Thyroid gland (tissue), 4 donors: ENCODE measurements around the gene AHRR. TPM values are rescaled to one million over a fixed set of nuclear protein-coding genes. Genes with fewer than 3 reads are reported as not detected.

Source experiments
- DNase-seq, 2 donors: peaks; one replicate each; pipeline ENCODE4 v3.0.0-alpha.2; 2019
- H3K27ac ChIP-seq, 3 donors: fragments of 200-600 bp; sonication (generic); 1 replicate in 2 of 3; 2 replicates in 1 of 3; pipeline ENCODE4 v1.5.1; 2016 to 2019; ENCODE audit warnings: mild to moderate bottlenecking in 1 of 3, moderate library complexity in 1 of 3
- H3K27me3 ChIP-seq: fragments of 200-600 bp; sonication (generic); one replicate; pipeline ENCODE4 v1.5.1; 2019
- H3K36me3 ChIP-seq, 2 donors: fragments of 200-600 bp; sonication (generic); one replicate each; pipeline ENCODE4 v1.5.1; 2016 to 2019
- H3K4me1 ChIP-seq, 2 donors: fragments of 200-600 bp; sonication (generic); one replicate each; pipeline ENCODE4 v1.5.1; 2017 to 2019
- H3K4me3 ChIP-seq, 3 donors: fragments of 200-600 bp; sonication (generic); replicated peaks in 1 of 3; 1 replicate in 2 of 3; 2 replicates in 1 of 3; pipeline ENCODE4 v1.5.1; 2016; ENCODE audit warnings: mild to moderate bottlenecking in 1 of 3
- H3K9me3 ChIP-seq: fragments of 200-600 bp; sonication (generic); one replicate; pipeline ENCODE4 v1.5.1; 2017
- POLR2A ChIP-seq, 2 donors: fragments of 450-650 bp; IDR thresholded peaks; one replicate each; pipeline ENCODE4 v1.6.1; 2017; ENCODE audit warnings: antibody characterized with exemption in 2 of 2, mild to moderate bottlenecking in 2 of 2, moderate library complexity in 1 of 2
- WGBS, 2 donors: methylation state at CpG; one replicate each; pipeline ENCODE4 v1.1.5; 2017; 5-methylcytosine and 5-hydroxymethylcytosine counted together
- intact Hi-C: fragments of 100-400 bp; cut with DNase I; formaldehyde crosslinking; loops from one replicate; pipeline ENCODE4 v1.15.1; 2023
- total RNA-seq, 4 donors: library from RNA; depleted of rRNA; stranded (reverse); fragments of >200 nt; gene quantifications; one replicate each; pipeline ENCODE4 v1.2.3, GENCODE V29; 2016
- TF ChIP-seq, protein P1 (sequence below), 6 experiments: fragments of 200-600 bp in 3 of 6; fragments of 450-650 bp in 3 of 6; sonication (generic) in 3 of 6; IDR thresholded peaks; one replicate each; pipeline ENCODE4 v1.5.1; 2016 to 2019; ENCODE audit warnings: antibody characterized with exemption in 6 of 6, mild to moderate bottlenecking in 2 of 6, inconsistent platforms in 1 of 6, moderate library complexity in 1 of 6

The AHRR gene
- total RNA-seq, 4 donors from 2014 or later: 0.88 to 2.1 (median 1.3) TPM

DNA sequence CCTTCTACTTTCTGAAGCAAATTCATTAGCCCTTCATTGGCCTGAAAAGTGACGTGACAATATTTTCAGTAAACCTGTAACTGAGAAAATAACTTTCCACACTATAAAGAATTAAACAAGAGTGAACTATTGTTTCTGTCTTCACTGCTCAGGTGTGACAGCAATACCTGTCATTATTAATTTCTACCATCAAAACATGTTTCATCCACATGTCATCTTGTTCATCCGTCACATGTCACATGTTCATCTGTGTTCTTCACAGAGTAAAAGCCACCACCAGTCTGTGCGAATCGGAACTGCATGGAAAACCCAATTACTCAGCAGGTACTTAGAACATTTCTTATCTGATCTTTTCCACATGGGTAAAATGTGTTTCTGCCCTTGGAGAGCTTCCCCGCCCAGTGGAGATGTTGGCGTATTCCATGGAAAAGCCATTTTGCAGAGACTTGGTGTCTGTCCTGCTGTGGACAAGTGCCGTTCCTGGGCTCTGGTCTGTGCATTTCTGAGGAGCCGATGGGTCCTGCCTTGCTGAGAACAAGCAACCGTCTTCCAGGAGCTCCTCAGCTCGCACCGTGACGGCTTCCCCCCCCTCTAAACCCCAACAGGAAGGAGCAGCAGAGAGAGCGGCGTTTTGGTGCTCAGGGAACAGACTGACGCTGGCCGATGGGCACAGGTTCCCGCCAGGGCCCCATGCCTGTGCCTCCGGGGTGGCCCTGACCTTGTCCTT is 110.8 kb downstream of the AHRR start:
- Histone ChIP-seq H3K9me3 (no peaks in the 10 kb centered on the region), H3K4me1 (no peaks in the 10 kb centered on the region), H3K36me3 (no peaks in the 10 kb centered on the region), H3K4me3 (no peak overlapping the region), H3K27ac (no peak overlapping the region), H3K27me3 (no peaks in the 10 kb centered on the region)
- TF ChIP-seq POLR2A (IDR thresholded peaks at IDR 0.05): no peak
- TF ChIP-seq, protein P1, sequence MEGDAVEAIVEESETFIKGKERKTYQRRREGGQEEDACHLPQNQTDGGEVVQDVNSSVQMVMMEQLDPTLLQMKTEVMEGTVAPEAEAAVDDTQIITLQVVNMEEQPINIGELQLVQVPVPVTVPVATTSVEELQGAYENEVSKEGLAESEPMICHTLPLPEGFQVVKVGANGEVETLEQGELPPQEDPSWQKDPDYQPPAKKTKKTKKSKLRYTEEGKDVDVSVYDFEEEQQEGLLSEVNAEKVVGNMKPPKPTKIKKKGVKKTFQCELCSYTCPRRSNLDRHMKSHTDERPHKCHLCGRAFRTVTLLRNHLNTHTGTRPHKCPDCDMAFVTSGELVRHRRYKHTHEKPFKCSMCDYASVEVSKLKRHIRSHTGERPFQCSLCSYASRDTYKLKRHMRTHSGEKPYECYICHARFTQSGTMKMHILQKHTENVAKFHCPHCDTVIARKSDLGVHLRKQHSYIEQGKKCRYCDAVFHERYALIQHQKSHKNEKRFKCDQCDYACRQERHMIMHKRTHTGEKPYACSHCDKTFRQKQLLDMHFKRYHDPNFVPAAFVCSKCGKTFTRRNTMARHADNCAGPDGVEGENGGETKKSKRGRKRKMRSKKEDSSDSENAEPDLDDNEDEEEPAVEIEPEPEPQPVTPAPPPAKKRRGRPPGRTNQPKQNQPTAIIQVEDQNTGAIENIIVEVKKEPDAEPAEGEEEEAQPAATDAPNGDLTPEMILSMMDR (IDR thresholded peaks at IDR 0.05): no peak
- no peak for DNase-seq
- intact Hi-C loops: no loop called here
- 72 to 79% methylated on average over 17 of the region's 18 CpGs for WGBS, 2 donors

DNA sequence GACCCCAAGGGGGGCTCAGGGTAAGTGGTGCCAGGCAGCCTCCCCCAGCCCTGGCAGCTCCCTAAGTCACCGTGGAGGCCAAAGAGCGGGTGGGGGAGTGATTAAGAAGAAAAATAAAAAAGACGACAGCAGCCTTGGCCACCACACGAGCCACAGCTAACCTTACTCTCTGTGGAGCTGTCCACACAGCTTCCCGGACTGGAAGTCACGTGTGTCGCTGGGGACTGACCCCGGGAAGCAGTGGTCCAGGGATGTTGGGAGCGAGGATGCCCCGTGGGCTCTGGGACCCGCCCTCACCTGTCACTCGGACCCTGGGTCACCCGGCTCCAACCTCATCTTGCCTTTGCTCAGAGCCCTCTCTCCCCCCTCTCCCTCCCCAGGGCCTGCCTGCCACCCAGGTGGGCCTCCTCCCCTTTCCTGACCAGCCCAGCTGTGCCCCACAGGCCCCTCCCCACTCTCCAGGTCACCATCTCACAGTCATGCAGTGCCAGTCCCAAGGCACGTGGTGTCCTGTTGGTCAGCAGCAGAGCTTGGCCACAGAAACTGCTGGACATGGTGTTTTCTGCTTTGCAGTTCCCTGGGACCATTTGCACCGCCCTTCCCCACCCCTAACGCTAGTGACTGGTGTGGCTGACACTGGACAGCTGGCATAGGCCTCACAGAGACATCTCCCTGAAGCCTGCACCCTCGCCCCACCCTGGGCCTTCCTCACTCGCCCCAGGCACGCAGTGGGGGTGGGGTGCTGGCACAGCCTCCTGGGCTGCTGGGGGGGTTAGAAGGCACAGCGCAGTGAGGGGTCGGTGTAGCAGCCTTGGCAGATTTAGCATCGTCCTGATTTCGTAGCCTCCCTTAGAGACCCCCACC is 111.6 kb downstream of the AHRR start:
- TF ChIP-seq POLR2A (IDR thresholded peaks at IDR 0.05): no peak
- TF ChIP-seq, protein P1 (IDR thresholded peaks at IDR 0.05): no peak
- DNase-seq: no peak
- H3K4me3 ChIP-seq: no peak overlapping the region
- no peaks in the 10 kb centered on the region for H3K9me3 ChIP-seq
- no peaks in the 10 kb centered on the region for H3K4me1 ChIP-seq
- intact Hi-C loops: no loop called here
- WGBS, 2 donors: 79 to 80% methylated on average over 18 to 22 of the region's 23 CpGs
- no peaks in the 10 kb centered on the region for H3K27me3 ChIP-seq
- H3K36me3 ChIP-seq: no peaks in the 10 kb centered on the region
- no peak overlapping the region for H3K27ac ChIP-seq

DNA sequence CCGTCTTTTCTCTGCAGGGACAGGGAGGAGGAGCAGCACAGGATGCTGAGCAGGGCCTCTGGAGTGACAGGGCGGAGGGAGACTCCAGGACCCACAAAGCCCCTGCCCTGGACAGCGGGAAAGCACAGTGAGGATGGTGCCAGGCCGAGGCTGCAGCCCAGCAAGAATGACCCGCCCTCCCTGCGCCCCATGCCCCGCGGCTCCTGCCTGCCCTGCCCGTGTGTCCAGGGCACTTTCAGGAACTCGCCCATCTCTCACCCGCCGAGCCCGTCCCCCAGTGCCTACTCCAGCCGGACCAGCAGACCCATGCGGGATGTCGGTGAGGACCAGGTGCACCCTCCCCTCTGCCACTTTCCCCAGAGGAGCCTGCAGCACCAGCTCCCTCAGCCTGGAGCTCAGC is 112.3 kb downstream of the AHRR start:
- H3K27me3 ChIP-seq: no peaks in the 10 kb centered on the region
- TF ChIP-seq POLR2A (IDR thresholded peaks at IDR 0.05): no peak
- TF ChIP-seq, protein P1 (IDR thresholded peaks at IDR 0.05): no peak
- intact Hi-C loops: no loop called here
- WGBS, 2 donors: 80 to 84% methylated on average over 10 to 11 of the region's 16 CpGs
- H3K4me1 ChIP-seq: no peaks in the 10 kb centered on the region
- no peaks in the 10 kb centered on the region for H3K36me3 ChIP-seq
- no peaks in the 10 kb centered on the region for H3K9me3 ChIP-seq
- no peak overlapping the region for H3K4me3 ChIP-seq
- H3K27ac ChIP-seq: no peak overlapping the region
- no peak for DNase-seq

DNA sequence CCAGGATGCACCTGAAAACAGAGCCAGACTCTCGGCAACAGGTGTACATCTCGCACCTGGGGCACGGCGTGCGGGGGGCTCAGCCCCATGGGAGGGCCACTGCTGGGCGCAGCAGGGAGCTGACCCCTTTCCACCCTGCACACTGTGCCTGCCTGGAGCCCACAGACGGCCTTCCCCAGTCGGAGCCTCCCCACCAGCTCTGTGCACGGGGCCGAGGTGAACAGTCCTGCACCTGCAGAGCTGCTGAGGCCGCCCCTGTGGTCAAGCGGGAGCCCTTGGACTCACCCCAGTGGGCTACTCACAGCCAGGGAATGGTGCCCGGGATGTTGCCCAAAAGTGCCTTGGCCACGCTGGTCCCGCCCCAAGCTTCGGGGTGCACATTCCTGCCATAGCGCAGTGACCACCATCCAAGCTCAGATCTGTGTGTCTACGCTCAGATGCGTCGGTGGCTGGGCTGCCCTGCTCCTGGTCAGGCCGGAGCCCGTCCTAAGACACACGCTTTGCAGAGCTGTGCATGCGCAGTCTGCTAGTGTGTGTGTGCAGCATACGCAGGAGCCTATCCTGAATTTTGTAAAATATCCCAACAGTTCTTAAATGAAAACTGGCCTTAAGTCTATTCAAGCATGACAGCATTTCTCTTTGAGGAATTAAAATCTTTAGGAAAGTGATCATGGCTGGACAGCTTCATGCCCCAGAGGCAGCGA is 113.1 kb downstream of the AHRR start:
- intact Hi-C loops: no loop called here
- no peaks in the 10 kb centered on the region for H3K9me3 ChIP-seq
- H3K36me3 ChIP-seq: no peaks in the 10 kb centered on the region
- no peaks in the 10 kb centered on the region for H3K27me3 ChIP-seq
- WGBS, 2 donors: 77 to 91% methylated on average over 14 to 22 of the region's 26 CpGs
- no peak for DNase-seq
- TF ChIP-seq, protein P1 (IDR thresholded peaks at IDR 0.05): no peak
- no peak for TF ChIP-seq POLR2A (IDR thresholded peaks at IDR 0.05)
- H3K4me3 ChIP-seq: no peak overlapping the region
- no peaks in the 10 kb centered on the region for H3K4me1 ChIP-seq
- H3K27ac ChIP-seq: no peak overlapping the region
